Panc1 (cell line): Measurements from ENCODE around the gene CLSTN2. TPM values are rescaled to one million over a fixed set of nuclear protein-coding genes. Genes with fewer than 3 reads are reported as not detected.

Experiments
- ATAC-seq: fragments of 200-7000 bp; cut with Tn5 transposase; 2 replicates; pipeline ENCODE4 v1.9.1; 2020; ENCODE audit warnings: mild to moderate bottlenecking, moderate library complexity
- BruUV-seq: library from RNA; stranded (reverse); fragments of 400-500 nt; replicated peaks from 2 replicates; lab custom pipeline; 2021; lab: Mats Ljungman, UMichigan
- CTCF ChIA-PET: fragments of 300-600 bp; sonication (Branson Sonifier 250); formaldehyde crosslinking; loops from one replicate; lab custom pipeline; 2022; ENCODE audit warnings: antibody characterized with exemption; lab: Charles Lee
- POLR2A ChIA-PET: fragments of 300-600 bp; sonication (Branson Sonifier 250); formaldehyde crosslinking; loops from one replicate; lab custom pipeline; 2022; ENCODE audit warnings: antibody characterized with exemption; lab: Charles Lee
- DNase-seq: peaks from one replicate; pipeline ENCODE4 v3.0.0-alpha.2; 2010; ENCODE audit warnings: low read depth, low spot score
- H3K27ac ChIP-seq: 2 replicates; pipeline ENCODE4 v1.5.1; 2011; ENCODE audit warnings: mild to moderate bottlenecking, low read length, inconsistent platforms
- H3K27me3 ChIP-seq: fragments of 200-500 bp; sonication (Bioruptor generic); 2 replicates; pipeline ENCODE4 v1.6.0; 2014; ENCODE audit warnings: low read length, inconsistent platforms; ENCODE audit not compliant: control insufficient read depth, insufficient read depth
- H3K36me3 ChIP-seq: fragments of 200-500 bp; sonication (Bioruptor generic); 2 replicates; pipeline ENCODE4 v1.5.1; 2014; ENCODE audit warnings: inconsistent platforms, mild to moderate bottlenecking, low read length, moderate library complexity; ENCODE audit not compliant: control insufficient read depth, insufficient read depth
- H3K4me1 ChIP-seq: 2 replicates; pipeline ENCODE4 v1.5.1; 2011; ENCODE audit warnings: inconsistent platforms, mild to moderate bottlenecking, low read length, moderate library complexity; ENCODE audit not compliant: control insufficient read depth, insufficient read depth
- H3K4me3 ChIP-seq, 2 experiments: 2 replicates each; pipeline ENCODE4 v1.5.1; 2011 to 2012; ENCODE audit warnings: low read depth in 2 of 2, low read length in 2 of 2, mild to moderate bottlenecking in 2 of 2, inconsistent platforms in 1 of 2, moderate library complexity in 1 of 2
- H3K9me3 ChIP-seq: fragments of 200-500 bp; sonication (Bioruptor generic); 2 replicates; pipeline ENCODE4 v1.5.1; 2014; ENCODE audit warnings: low read depth, mild to moderate bottlenecking, inconsistent platforms, low read length, moderate library complexity; ENCODE audit not compliant: control insufficient read depth, insufficient read depth
- CTCF ChIP-seq: fragments of 450-650 bp; IDR thresholded peaks from 2 replicates; pipeline ENCODE4 v1.5.1; 2017; ENCODE audit warnings: mild to moderate bottlenecking
- POLR2AphosphoS5 ChIP-seq: IDR thresholded peaks from 2 replicates; pipeline ENCODE4 v1.6.1; 2012; ENCODE audit warnings: mild to moderate bottlenecking, low read depth, low read length, moderate library complexity
- REST ChIP-seq, 2 experiments: IDR thresholded peaks; 2 replicates each; pipeline ENCODE4 v1.6.1; 2011 to 2012; ENCODE audit warnings: low read depth in 2 of 2, control low read depth in 1 of 2, low read length in 1 of 2, mild to moderate bottlenecking in 1 of 2, moderate library complexity in 1 of 2; ENCODE audit not compliant: insufficient read depth in 1 of 2
- SIN3A ChIP-seq: IDR thresholded peaks from 2 replicates; pipeline ENCODE4 v1.6.1; 2012; ENCODE audit warnings: low read depth, mild to moderate bottlenecking, low read length, moderate library complexity, borderline replicate concordance; ENCODE audit not compliant: insufficient read depth
- TCF7L2 ChIP-seq: IDR thresholded peaks from 2 replicates; pipeline ENCODE4 v1.6.1; 2011; ENCODE audit warnings: mild to moderate bottlenecking, low read depth, low read length, inconsistent platforms
- in situ Hi-C: cut with HindIII; loops from 2 replicates; pipeline ENCODE4 v1.10.0; 2016; ENCODE audit warnings: low sequenced_read_pairs, low pct_unique_long_range_greater_than_20kb
- intact Hi-C: fragments of 100-400 bp; cut with micrococcal nuclease; formaldehyde crosslinking; loops from one replicate; pipeline ENCODE4 v1.10.0; 2022; ENCODE audit not compliant: unreplicated experiment
- total RNA-seq: library from RNA; stranded (reverse); gene quantifications from one replicate; pipeline ENCODE4 v1.2.1, GENCODE V29; 2021; ENCODE audit not compliant: unreplicated experiment

CLSTN2 gene
- total RNA-seq, 1 experiment from 2014 or later = 0.03 TPM

- intact Hi-C loops (no loop called here), in situ Hi-C loops (no loop called here)
- POLR2A ChIA-PET = no interaction called here
- Histone ChIP-seq H3K4me1 (no peaks in the 10 kb centered on the region), H3K36me3 (no peaks in the 10 kb centered on the region), H3K4me3 (no peak overlapping the region), H3K27me3 (no peaks in the 10 kb centered on the region), H3K9me3 (no peaks in the 10 kb centered on the region), H3K27ac (no peak overlapping the region)
- no TSS peak for BruUV-seq
- CTCF ChIA-PET = no interaction called here
- DNase-seq (no peak), ATAC-seq (no peak)
- TF ChIP-seq REST (IDR thresholded peaks at IDR 0.05; ENCODE audit: insufficient read depth in 1 of 2, low read depth in 2 of 2, low read length in 1 of 2) (no peak), TCF7L2 (no peak), POLR2AphosphoS5 (no peak), CTCF (no peak)
Observed at GRCh38 chr3:140199743-140200142, 264.8 kb downstream of the CLSTN2 start.

- TF ChIP-seq SIN3A (no peak), TCF7L2 (no peak), POLR2AphosphoS5 (no peak), REST (IDR thresholded peaks at IDR 0.05; ENCODE audit: insufficient read depth in 1 of 2, low read depth in 2 of 2, low read length in 1 of 2) (no peak), CTCF (no peak)
- in situ Hi-C loops = no loop called here
- ChIA-PET POLR2A (no interaction called here), CTCF (no interaction called here)
- Histone ChIP-seq H3K36me3 (no peaks in the 10 kb centered on the region), H3K27me3 (no peaks in the 10 kb centered on the region), H3K4me1 (no peaks in the 10 kb centered on the region), H3K27ac (no peak overlapping the region), H3K4me3 (no peak overlapping the region), H3K9me3 (no peaks in the 10 kb centered on the region)
- intact Hi-C loops = no loop called here
- BruUV-seq = no TSS peak
- DNase-seq (no peak), ATAC-seq (no peak)
Observed at GRCh38 chr3:140203510-140203909, 268.5 kb downstream of the CLSTN2 start.
